ENCODE data around the gene SLC46A1.

The SLC46A1 gene

GRCh38 chr17:28348979-28349378, 57.0 kb downstream of the SLC46A1 start:
- FAIRE-seq = no peak

DNA sequence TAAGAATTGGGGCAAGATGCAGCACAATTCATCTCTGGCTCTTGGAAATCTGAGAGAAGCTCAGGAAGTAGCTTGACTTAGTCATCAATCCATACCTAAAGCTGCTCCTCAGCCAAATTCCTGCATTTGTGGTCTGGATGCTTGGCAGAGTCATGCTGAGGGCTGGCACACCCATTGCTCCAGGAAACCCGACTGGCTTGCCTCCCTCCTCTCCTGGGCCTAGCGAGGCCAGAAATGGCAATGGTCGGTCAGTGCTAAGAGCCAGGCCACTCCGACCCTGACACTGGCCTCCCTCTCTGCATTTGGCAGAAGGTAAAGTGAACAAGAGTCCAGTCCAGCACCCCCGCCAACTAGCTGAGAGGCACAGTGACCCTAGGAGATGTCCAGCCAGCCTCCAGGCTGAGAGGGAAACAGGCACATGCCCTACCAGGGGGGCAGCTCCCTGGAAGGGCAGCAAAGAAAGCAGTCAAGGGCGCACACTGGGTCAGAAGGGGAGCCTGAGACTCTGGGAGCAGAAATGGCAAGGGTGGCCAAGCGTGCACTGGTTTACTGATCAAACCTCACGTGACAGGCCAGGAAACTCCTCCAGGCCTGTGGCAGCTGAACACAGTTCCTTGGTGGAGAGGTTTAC, 58.6 kb downstream of the SLC46A1 start:
- FAIRE-seq = no peak

- no peak for FAIRE-seq
Observed at GRCh38 chr17:28346746-28347246, 59.2 kb downstream of the SLC46A1 start.

DNA sequence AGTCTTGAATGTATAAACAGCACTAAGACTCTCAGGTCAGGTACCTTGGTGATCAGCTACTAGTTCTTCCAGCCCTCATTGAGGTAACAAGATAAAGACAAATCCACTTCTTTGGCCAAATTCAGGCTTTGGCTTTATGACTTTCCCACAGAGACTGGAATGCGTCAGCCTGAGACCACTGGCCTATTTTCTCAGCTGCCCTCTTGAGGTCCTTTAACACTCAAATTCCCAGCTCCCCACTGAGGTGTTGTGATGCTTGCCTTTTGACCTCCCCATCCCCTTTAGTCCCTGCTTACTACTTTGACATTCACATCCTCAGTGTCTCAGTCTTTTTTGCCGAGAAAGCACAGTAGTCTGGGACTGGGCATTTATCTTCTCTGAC, 59.8 kb downstream of the SLC46A1 start:
- no peak for FAIRE-seq

DNA sequence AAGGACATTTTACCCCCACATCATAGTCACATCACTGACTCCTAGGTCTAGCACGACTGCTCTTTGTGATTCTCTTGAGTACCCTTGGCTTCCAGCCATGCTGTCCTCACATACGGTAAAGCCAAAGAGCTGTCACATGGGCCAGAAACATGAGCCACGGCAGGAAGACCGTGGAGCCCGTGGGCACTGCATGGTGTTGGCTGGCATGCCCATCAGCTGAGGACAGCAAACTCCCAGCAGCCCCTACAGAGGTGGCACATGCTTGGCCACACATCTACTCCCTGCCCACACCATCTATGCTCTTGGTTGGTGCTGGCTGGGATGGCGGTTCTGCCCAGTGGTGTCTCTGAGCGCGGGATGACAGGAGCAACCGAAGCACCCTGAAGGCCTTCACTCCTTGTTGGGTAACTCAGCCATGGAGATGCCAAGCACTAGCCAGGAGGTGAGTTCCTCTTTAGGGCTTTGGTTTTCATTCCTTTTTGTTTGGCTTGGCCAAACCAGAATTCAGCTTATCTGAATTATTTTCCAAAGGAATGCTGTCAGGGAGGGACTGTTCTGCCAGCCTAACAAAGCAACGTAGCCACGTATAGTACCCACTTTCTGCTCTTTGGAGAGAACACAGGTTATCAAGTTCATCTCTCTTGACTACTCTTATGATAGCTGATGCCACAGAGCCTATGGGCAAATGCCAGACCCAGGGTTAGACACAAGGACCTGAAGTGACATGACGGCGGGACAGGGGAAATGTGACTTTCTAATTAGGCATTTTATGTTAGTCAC, 60.4 kb downstream of the SLC46A1 start:
- no peak for FAIRE-seq
